HepG2 (cell line): ENCODE measurements around the gene HMCN1. TPM values are rescaled to one million over a fixed set of nuclear protein-coding genes. Genes with fewer than 3 reads are reported as not detected.

Experiments used
- FOXM1 ChIP-seq: sonication (generic); formaldehyde crosslinking; IDR thresholded peaks from 2 replicates; pipeline ENCODE4 v1.5.0; 2020; ENCODE audit warnings: missing genetic modification reagents
- HDAC1 ChIP-seq: sonication (generic); formaldehyde crosslinking; IDR thresholded peaks from 2 replicates; pipeline ENCODE4 v1.5.1; 2020; ENCODE audit warnings: mild to moderate bottlenecking, missing genetic modification reagents
- HNF4G ChIP-seq, 2 experiments: sonication (generic) in 1 of 2; formaldehyde crosslinking in 1 of 2; IDR thresholded peaks; 2 replicates each; pipeline versions ENCODE4 v1.4.0 to v1.6.1; 2011 to 2020; ENCODE audit warnings: borderline replicate concordance in 2 of 2, low read depth in 2 of 2, mild to moderate bottlenecking in 2 of 2, low read length in 1 of 2, missing genetic modification reagents in 1 of 2, moderate library complexity in 1 of 2
- IKZF1 ChIP-seq: fragments of 450-650 bp; IDR thresholded peaks from 2 replicates; pipeline ENCODE4 v1.7.1; 2016
- KLF6 ChIP-seq: IDR thresholded peaks from 2 replicates; pipeline ENCODE4 v1.8.0; 2016; ENCODE audit warnings: missing biosample characterization, missing genetic modification reagents
- MED8 ChIP-seq: sonication (generic); formaldehyde crosslinking; IDR thresholded peaks from 2 replicates; pipeline ENCODE4 v1.8.1; 2023; ENCODE audit warnings: mild to moderate bottlenecking, missing genetic modification reagents; ENCODE audit not compliant: insufficient replicate concordance
- MIER2 ChIP-seq: IDR thresholded peaks from 2 replicates; pipeline ENCODE4 v1.6.1; 2016; ENCODE audit warnings: missing biosample characterization, missing genetic modification reagents
- NFKBIZ ChIP-seq: IDR thresholded peaks from 2 replicates; pipeline ENCODE4 v1.6.1; 2018; ENCODE audit warnings: missing genetic modification reagents, missing compliant biosample characterization
- RXRA ChIP-seq: sonication (generic); formaldehyde crosslinking; IDR thresholded peaks from 2 replicates; pipeline ENCODE4 v1.5.1; 2020; ENCODE audit warnings: missing genetic modification reagents
- SYNCRIP ChIP-seq: fragments of 200-400 bp; formaldehyde crosslinking; IDR thresholded peaks from 2 replicates; pipeline ENCODE4 v1.6.1; 2018; ENCODE audit warnings: mild to moderate bottlenecking, low read depth, low read length; ENCODE audit not compliant: insufficient read depth
- THYN1 ChIP-seq: sonication (generic); formaldehyde crosslinking; IDR thresholded peaks from 2 replicates; pipeline ENCODE4 v1.8.1; 2023; ENCODE audit warnings: low read depth, mild to moderate bottlenecking, moderate library complexity, missing genetic modification reagents, borderline replicate concordance
- YY1 ChIP-seq: IDR thresholded peaks from 2 replicates; pipeline ENCODE4 v1.6.1; 2011; ENCODE audit warnings: low read length, low read depth, moderate library complexity, mild to moderate bottlenecking; ENCODE audit not compliant: insufficient read depth, insufficient replicate concordance
- ZNF17 ChIP-seq: sonication (generic); formaldehyde crosslinking; IDR thresholded peaks from 2 replicates; pipeline ENCODE4 v1.5.0; 2020; ENCODE audit warnings: mild to moderate bottlenecking, missing genetic modification reagents
- ZNF550 ChIP-seq: sonication (generic); formaldehyde crosslinking; IDR thresholded peaks from 2 replicates; pipeline ENCODE4 v1.4.0; 2020; ENCODE audit warnings: mild to moderate bottlenecking, missing genetic modification reagents, borderline replicate concordance
- ZNF563 ChIP-seq: sonication (generic); formaldehyde crosslinking; IDR thresholded peaks from 2 replicates; pipeline ENCODE4 v1.8.0; 2022; ENCODE audit warnings: mild to moderate bottlenecking, moderate library complexity, missing genetic modification reagents
- ZNF816 ChIP-seq: sonication (generic); formaldehyde crosslinking; IDR thresholded peaks from 2 replicates; pipeline ENCODE4 v1.8.0; 2022; ENCODE audit warnings: missing genetic modification reagents, mild to moderate bottlenecking, borderline replicate concordance
- polyA plus RNA-seq, 8 experiments: library from polyadenylated mRNA; depleted of rRNA in 3 of 8; stranded (reverse) in 7 of 8; unstranded in 1 of 8; fragments of >200 nt; fragmentation: Illumina TruSeq in 4 of 8; extraction: Trizol in 4 of 8; gene quantifications; 2 replicates each; pipeline versions ENCODE4 v1.2.1 to v1.2.3, GENCODE V29; 2011 to 2016; ENCODE audit warnings: low read depth in 4 of 8, missing spikeins in 1 of 8, mixed read lengths in 1 of 8; ENCODE audit not compliant: insufficient read depth in 1 of 8
- total RNA-seq, 5 experiments: library from RNA; depleted of rRNA; stranded (reverse); fragments of >200 nt; fragmentation: Illumina TruSeq; extraction: Trizol; gene quantifications; 2 replicates each; pipeline ENCODE4 v1.2.3, GENCODE V29; 2016; ENCODE audit warnings: low read depth in 1 of 5
- TF ChIP-seq, protein P1 (sequence below): sonication (generic); formaldehyde crosslinking; IDR thresholded peaks from 2 replicates; pipeline ENCODE4 v1.5.1; 2020; ENCODE audit warnings: mild to moderate bottlenecking, missing genetic modification reagents
- TF ChIP-seq, protein P2 (sequence below): sonication (generic); formaldehyde crosslinking; IDR thresholded peaks from 2 replicates; pipeline ENCODE4 v1.5.1; 2020; ENCODE audit warnings: missing genetic modification reagents, mild to moderate bottlenecking, borderline replicate concordance
- TF ChIP-seq, protein P3 (sequence below): sonication (generic); formaldehyde crosslinking; IDR thresholded peaks from 2 replicates; pipeline ENCODE4 v1.4.0; 2020; ENCODE audit warnings: missing genetic modification reagents
- TF ChIP-seq, protein P4 (sequence below): IDR thresholded peaks from 2 replicates; pipeline ENCODE4 v1.6.1; 2016

Gene HMCN1
- total and polyA plus RNA-seq, 2 of the 13 experiments (the other 11 are each of a cell fraction or from before 2014, with no cell fraction given): 0.03 TPM; not detected in 1

DNA sequence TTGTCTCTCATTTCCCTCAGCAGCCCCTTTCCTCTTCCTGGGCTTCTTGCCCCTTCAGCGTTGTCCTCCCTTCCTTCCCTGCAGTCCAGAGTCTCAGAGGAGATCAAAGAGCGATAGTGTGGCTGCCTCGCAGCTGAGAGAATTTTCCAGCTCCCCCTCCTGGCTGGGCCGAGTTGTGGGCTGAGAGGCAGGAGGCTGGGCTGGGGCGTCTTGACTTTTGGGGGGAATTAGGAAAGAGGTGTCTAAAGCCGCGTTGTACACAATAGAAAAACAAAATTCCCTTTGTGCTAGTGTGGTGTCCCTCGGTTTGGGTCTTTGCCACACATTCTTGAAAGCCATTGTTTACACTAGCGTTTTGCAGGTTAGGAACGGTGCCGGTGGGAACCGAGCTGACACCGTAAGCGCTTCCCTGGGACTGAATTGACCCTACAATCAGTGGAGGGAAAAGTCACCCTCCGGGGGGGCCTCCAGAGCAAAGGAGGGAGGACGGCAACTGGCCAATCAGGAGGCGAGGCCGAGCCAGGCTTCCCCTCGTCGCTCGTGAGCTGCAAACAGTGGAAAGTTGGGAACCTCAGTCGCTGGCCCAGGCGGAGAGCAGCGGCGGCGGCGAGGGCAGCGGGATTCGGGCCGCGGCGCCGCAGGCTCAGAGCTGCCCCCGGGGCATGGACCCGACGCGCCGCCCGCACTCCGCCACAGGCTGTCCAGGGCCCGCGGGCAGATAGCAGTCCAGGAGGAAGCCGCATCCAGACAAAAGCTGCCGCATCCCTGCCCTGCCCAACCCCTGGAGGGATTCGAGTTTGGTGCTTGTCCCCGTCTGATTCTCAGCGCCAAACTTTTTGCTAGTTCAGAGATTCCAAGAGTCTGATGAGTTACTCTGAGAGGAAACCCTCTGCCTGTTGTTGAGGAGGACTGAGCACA lies at the start of gene HMCN1 (continued):
- TF ChIP-seq SYNCRIP (no peak), THYN1 (CRISPR knock-in tag) (no peak), ZNF550 (CRISPR knock-in tag) (no peak), ZNF17 (CRISPR knock-in tag) (no peak), NFKBIZ (CRISPR knock-in tag) (no peak), MED8 (CRISPR knock-in tag) (no peak), RXRA (CRISPR knock-in tag) (no peak), IKZF1 (no peak), FOXM1 (CRISPR knock-in tag) (no peak), YY1 (no peak), HDAC1 (no peak), HNF4G (IDR thresholded peaks at IDR 0.05; ENCODE audit: borderline replicate concordance, low read depth, low read length) (no peak), HNF4G (CRISPR knock-in tag; IDR thresholded peaks at IDR 0.05; ENCODE audit: borderline replicate concordance, low read depth) (no peak), ZNF816 (CRISPR knock-in tag) (no peak), ZNF563 (CRISPR knock-in tag) (0 out of 2 replicates have a peak, but pooled peaks have one; percentile 35), KLF6 (no peak), MIER2 (CRISPR knock-in tag) (no peak)
- TF ChIP-seq, protein P1, sequence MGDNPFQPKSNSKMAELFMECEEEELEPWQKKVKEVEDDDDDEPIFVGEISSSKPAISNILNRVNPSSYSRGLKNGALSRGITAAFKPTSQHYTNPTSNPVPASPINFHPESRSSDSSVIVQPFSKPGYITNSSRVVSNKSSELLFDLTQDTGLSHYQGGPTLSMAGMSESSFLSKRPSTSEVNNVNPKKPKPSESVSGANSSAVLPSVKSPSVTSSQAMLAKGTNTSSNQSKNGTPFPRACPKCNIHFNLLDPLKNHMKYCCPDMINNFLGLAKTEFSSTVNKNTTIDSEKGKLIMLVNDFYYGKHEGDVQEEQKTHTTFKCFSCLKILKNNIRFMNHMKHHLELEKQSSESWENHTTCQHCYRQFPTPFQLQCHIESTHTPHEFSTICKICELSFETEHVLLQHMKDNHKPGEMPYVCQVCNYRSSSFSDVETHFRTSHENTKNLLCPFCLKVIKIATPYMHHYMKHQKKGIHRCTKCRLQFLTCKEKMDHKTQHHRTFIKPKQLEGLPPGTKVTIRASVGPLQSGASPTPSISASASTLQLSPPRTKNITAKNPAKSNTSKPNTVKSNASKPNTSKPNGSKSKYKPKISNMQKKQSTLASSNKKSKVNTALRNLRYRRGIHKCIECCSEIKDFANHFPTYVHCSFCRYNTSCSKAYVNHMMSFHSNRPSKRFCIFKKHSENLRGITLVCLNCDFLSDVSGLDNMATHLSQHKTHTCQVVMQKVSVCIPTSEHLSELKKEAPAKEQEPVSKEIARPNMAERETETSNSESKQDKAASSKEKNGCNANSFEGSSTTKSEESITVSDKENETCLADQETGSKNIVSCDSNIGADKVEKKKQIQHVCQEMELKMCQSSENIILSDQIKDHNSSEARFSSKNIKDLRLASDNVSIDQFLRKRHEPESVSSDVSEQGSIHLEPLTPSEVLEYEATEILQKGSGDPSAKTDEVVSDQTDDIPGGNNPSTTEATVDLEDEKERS (CRISPR knock-in tag): no peak
- TF ChIP-seq, protein P2, sequence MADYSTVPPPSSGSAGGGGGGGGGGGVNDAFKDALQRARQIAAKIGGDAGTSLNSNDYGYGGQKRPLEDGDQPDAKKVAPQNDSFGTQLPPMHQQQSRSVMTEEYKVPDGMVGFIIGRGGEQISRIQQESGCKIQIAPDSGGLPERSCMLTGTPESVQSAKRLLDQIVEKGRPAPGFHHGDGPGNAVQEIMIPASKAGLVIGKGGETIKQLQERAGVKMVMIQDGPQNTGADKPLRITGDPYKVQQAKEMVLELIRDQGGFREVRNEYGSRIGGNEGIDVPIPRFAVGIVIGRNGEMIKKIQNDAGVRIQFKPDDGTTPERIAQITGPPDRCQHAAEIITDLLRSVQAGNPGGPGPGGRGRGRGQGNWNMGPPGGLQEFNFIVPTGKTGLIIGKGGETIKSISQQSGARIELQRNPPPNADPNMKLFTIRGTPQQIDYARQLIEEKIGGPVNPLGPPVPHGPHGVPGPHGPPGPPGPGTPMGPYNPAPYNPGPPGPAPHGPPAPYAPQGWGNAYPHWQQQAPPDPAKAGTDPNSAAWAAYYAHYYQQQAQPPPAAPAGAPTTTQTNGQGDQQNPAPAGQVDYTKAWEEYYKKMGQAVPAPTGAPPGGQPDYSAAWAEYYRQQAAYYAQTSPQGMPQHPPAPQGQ: no peak
- TF ChIP-seq, protein P3, sequence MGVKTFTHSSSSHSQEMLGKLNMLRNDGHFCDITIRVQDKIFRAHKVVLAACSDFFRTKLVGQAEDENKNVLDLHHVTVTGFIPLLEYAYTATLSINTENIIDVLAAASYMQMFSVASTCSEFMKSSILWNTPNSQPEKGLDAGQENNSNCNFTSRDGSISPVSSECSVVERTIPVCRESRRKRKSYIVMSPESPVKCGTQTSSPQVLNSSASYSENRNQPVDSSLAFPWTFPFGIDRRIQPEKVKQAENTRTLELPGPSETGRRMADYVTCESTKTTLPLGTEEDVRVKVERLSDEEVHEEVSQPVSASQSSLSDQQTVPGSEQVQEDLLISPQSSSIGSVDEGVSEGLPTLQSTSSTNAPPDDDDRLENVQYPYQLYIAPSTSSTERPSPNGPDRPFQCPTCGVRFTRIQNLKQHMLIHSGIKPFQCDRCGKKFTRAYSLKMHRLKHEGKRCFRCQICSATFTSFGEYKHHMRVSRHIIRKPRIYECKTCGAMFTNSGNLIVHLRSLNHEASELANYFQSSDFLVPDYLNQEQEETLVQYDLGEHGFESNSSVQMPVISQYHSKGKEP (CRISPR knock-in tag): no peak
- TF ChIP-seq, protein P4, sequence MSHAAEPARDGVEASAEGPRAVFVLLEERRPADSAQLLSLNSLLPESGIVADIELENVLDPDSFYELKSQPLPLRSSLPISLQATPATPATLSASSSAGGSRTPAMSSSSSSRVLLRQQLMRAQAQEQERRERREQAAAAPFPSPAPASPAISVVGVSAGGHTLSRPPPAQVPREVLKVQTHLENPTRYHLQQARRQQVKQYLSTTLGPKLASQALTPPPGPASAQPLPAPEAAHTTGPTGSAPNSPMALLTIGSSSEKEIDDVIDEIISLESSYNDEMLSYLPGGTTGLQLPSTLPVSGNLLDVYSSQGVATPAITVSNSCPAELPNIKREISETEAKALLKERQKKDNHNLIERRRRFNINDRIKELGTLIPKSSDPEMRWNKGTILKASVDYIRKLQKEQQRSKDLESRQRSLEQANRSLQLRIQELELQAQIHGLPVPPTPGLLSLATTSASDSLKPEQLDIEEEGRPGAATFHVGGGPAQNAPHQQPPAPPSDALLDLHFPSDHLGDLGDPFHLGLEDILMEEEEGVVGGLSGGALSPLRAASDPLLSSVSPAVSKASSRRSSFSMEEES (CRISPR knock-in tag): no peak
